ENCODE data around the gene CEP63. TPM values are rescaled to one million over a fixed set of nuclear protein-coding genes. Genes with fewer than 3 reads are reported as not detected.

CEP63 gene
- 32.5 TPM for total RNA-seq
- long read RNA-seq, transcript CEP63-204 (13 exons, 2,028 nt), result minor isoform, 5 of 64 reads
- long read RNA-seq, transcript CEP63-201 (12 exons, 2,056 nt), result major isoform, 23 of 64 reads
- long read RNA-seq, partial matches to known transcripts, result 11 of 64 reads
- long read RNA-seq, other reads (novel, unspliced or antisense), result 23 of 64 reads

DNA sequence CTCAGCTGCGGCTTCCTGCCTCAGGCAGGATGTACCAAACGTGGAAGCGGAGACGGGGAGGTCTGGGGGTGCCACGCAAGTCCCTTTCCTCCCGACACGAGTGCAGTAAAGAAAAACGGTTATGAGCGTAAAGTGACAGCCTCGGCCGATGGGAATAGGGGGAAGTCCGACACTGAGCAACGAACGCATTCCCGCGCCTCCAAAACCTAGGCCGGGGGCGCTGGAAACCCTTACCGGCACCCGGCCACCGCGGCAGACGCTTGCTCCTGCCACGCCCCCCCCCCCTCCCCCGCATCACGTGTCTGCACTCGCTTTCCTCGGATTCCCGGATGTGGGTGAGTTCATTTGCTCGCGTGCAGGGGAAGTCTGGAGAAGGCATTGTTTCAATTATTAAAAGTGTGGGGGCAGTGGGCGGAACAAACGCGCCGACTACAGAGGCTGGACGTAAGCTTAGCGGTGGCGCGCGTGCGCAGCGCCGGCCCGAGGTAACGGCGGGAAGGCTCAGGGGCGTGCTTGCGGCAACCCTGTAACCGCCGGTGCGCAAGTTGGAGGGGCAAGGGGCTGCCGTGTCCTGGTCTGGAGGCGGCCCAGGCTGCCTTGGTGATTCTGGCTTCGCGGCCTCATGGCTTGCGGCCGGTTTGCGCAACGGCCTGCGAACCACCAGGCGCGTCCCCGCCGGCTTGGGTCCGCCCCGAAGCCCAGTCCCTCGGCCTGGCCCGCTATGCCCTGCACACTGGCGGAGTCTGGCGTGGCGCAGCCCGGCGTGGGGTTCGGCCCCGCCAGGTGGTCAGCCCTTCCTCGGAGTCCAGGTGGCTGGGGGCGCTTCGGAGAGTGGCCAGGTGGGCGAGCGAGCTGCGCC lies at the start of gene CEP63, which contains the start of gene ANAPC13:
Gene CEP63 (plus strand): TSS at position 340 of the 859 bp plus-strand sequence. CDS start 9,264 bp downstream, outside the sequence.
Gene ANAPC13 (minus strand): TSS at position 268 of the 859 bp plus-strand sequence. CDS start 3,081 bp downstream, outside the sequence.
- DNase-seq, result peak; percentile 95
- intact Hi-C loops (cut with DNase I), result no loop called here
- peak; percentile 95 for ATAC-seq (ENCODE audit: poor library complexity)

DNA sequence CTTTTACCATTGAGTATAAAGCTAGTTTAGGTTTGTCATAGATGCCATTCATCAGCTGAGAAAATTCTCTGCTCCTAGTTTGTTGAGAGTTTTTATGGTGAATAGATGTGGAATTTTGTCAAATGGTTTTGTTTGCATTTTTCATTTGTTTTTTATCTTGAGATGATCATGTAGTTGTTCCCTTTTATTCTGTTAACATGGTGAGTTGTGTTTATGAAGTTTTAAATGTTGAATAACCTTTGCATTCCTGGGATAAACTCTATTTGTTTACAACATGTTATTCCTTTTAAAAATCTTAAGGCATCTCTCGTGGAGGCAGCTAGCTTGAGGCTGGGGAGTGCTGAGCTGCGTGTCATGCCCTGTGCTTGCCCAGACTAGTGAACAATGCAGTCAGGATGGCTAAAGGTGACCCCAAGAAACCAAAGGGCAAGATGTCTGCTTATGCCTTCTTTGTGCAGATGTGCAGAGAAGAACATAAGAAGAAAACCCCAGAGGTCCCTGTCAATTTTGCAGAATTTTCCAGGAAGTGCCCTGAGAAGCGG lies 48.6 kb upstream of the CEP63 start:
- intact Hi-C loops (cut with DNase I), result no loop called here
- ATAC-seq (ENCODE audit: poor library complexity) (no peak), DNase-seq (no peak)

- DNase-seq (no peak), ATAC-seq (ENCODE audit: poor library complexity) (no peak)
- intact Hi-C loops (cut with DNase I), result no loop called here
Observed at GRCh38 chr3:134441321-134441720, 44.5 kb upstream of the CEP63 start.

- DNase-seq (no peak), ATAC-seq (ENCODE audit: poor library complexity) (no peak)
- intact Hi-C loops (cut with DNase I), result no loop called here
Observed at GRCh38 chr3:134441821-134442220, 44.0 kb upstream of the CEP63 start.

DNA sequence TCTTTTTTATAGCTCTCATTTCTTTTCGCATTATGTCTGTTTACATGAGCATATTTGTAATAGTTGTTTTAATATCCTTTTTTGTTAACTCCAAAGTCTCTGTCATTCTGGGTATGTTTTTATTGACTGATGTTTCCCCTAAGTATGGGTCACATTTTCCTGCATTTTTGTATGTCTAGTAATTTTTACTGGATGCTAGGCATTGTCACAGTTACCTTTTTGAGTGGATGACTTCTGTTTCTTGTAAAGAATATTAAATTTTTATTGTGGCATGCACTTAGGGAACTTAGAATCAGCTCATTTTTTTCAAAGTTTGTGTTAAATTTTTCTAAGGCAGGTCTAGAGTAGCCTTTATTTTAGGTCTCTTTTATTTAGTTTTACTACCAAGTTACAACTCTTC lies 40.8 kb upstream of the CEP63 start:
- intact Hi-C loops (cut with DNase I), result no loop called here
- ATAC-seq (ENCODE audit: poor library complexity) (no peak), DNase-seq (no peak)

- ATAC-seq (ENCODE audit: poor library complexity), result peak; percentile 84
- intact Hi-C loops (cut with DNase I), result no loop called here
Observed at GRCh38 chr3:134445636-134446035, 40.2 kb upstream of the CEP63 start.

DNA sequence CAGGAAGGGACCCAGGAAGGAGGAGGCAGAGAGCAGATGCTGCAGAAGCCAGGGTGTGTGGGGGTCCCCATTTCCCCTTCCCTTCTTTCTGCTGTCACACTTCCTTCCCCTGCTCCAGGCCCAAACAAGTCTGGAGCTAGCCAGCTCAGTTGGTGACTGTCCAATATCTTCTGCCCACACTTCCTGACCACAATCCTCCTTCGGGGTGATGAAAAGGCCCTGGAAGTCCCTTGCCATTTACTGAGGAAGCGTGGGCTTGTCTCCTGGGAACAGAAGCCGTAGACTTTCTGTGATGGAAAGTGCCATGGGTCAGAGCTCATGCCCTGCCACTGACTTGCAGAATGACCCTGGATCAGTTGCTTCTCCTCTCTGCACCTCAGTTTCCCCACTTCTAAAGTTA lies 39.1 kb upstream of the CEP63 start:
- intact Hi-C loops (cut with DNase I), result no loop called here
- ATAC-seq (ENCODE audit: poor library complexity), result peak; percentile 28

More at GRCh38 chr3:134445636-134446035, 40.2 kb upstream of the CEP63 start:
- DNase-seq, result no peak

DNA sequence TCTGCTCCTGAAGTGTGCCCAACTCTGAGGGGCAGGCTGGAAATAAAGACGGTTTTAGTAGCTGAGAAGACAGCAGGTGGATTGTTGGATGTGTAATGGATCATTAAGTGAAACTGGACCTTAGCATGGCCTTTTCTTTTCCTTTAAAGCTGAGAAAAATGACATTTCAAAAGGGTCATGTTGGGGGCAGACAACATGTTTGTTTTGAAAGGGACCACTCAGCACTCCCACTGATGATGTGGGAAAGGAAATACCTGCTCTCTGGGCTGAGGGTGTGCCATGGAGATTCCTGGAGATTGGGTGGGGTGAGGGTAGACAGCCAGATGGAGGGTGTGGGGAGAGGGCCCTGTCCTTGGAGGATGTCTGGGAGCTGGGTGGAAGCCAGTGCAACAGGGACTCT lies 38.5 kb upstream of the CEP63 start:
- intact Hi-C loops (cut with DNase I), result no loop called here
- ATAC-seq (ENCODE audit: poor library complexity) (no peak), DNase-seq (no peak)

More for the DNA sequence above, 39.1 kb upstream of the CEP63 start:
- no peak for DNase-seq

- DNase-seq, result no peak
- ATAC-seq (ENCODE audit: poor library complexity), result no peak
- intact Hi-C loops (cut with DNase I), result no loop called here
Observed at GRCh38 chr3:134448664-134449063, 37.2 kb upstream of the CEP63 start.

DNA sequence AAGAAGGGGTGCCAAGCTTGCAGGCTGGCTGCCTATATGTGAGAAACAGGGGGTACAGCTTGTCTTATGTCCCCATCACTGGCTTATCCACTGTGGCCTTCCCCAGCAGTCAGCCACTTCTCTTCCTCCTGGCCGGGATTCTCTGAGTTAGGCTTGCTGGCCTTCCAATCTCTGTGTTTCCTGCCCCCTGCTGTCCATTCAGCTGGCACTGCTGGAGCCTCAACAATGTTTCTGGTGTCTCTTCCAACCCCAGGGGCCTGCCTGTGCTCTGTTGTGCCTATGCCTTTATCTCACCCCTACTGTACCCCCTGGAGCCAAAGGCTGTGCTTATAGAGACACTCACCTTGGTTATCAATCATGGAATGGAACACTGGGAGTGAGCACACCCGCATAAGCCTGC lies 36.6 kb upstream of the CEP63 start:
- no peak for DNase-seq
- intact Hi-C loops (cut with DNase I), result no loop called here

GRCh38 chr3:134449951-134450350 lies 35.9 kb upstream of the CEP63 start:
- ATAC-seq (ENCODE audit: poor library complexity), result no peak
- no peak for DNase-seq
- intact Hi-C loops (cut with DNase I), result no loop called here

More for the DNA sequence above, 36.6 kb upstream of the CEP63 start:
- peak; percentile 59 for ATAC-seq (ENCODE audit: poor library complexity)

DNA sequence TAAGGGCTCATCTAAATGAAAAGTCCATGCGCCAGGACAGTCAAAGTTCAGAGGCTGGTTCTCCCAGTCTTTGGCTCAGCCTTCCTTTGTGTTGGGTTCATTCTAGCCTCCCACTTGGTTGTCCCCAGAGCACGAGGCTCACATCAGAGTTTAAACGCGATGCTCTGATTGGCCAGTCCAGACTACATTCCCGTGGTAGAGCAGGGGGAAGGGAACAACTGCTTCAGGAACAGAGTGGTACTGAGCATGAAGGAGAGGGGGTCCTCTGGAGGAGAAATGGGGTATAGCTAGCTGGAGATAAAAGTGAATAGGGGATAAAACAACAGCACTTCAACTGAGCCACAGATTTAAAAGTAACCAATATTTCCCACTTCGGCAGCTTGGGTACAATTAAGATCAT lies 32.2 kb upstream of the CEP63 start:
- no peak for ATAC-seq (ENCODE audit: poor library complexity)
- intact Hi-C loops (cut with DNase I), result no loop called here
- no peak for DNase-seq

GRCh38 chr3:134457376-134458074 lies 28.3 kb upstream of the CEP63 start:
- intact Hi-C loops (cut with DNase I), result no loop called here
- DNase-seq, result no peak
- no peak for ATAC-seq (ENCODE audit: poor library complexity)

DNA sequence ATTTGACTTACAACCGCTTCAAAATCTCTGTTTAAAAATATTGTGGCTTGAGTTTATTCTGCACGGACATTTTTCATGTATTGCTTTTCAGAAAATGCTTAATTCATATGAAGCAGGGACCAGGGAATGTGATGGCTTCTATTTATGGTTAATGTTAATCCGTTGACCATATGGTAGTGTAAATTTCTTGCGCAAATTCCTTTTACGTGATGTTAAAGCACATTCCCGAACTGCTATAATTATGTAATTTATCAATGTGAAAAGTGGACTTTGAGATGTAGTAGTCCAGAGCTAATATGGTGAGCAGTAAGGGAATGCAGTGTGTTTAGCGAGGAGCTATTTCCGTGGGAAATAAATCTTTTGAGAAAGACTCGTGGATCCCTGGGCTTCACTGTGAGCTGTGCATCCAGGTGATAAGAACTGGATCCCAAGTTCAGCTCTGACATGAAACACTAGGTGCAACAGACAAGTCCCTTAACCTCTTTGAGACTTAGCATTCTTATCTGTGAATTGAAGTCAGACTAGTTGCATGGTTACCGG lies 27.4 kb upstream of the CEP63 start:
- ATAC-seq (ENCODE audit: poor library complexity) (no peak), DNase-seq (no peak)
- intact Hi-C loops (cut with DNase I), result no loop called here

DNA sequence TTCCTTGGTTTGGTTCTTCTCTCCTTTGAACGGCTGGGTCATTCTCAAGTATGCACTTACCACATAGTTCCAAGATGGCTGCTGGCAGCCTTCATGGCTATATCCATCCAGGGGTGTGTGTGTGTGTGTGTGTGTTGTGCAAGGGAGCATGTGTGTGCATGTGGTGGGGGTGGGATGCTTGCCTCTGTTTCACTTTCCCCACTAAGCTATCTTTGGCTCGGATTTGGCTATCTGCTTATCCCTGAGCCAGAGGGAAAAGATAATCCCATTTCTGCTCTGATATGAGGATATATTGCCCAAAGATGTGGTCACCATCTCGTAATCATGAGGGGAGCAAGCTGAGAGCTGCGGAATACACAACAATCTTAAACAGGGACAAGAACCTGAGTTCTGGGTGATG lies 26.3 kb upstream of the CEP63 start:
- no peak for ATAC-seq (ENCODE audit: poor library complexity)
- intact Hi-C loops (cut with DNase I), result no loop called here
- DNase-seq, result no peak

DNA sequence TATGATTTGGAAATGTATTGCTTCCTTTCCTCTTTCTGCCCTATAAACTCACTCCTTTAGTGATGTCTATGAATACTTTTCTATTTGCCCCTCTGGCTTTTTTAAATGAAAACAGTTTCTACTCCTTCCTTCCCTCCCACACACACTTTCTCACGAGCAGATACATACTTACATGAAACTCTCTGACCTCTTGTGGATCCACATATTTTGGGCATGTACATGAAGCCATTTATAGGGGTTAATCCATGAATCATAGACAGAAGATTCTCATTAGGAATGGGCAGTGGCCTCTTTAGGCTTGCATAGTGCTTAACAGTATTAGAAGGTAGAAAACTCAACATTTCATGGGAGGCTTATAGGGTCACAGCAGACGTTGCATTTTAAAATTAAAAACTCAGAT lies 24.9 kb upstream of the CEP63 start:
- intact Hi-C loops (cut with DNase I), result no loop called here
- DNase-seq, result no peak

DNA sequence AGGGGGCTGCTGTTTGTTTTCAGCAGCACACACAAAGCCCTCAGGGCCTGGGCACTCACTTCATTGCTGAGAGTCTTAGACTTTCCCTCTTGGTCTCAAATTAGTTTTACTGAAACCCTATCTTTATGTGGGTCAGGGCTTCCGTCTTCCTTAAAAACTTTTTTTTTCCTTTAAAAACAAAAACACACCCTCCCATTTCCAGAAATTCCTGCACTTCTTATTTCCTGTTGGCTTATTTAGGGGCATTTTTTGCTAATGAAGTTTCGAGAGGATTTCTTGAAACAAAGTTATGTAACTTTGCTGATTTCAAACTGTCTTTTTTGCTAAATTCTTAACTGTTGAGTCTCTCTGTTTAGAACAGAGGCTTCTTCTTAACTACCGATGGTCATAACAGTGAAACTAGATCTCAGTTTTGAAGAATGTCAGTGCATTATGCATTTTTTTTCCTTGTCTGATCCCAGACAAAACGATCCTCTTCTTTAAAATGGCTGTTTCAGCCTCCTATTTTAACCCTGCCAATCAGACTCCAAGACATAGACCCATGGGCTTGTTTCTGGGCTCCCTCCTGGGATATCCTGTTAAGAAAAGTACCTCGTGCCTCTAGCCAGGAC lies 23.4 kb upstream of the CEP63 start:
- no peak for DNase-seq
- peak; percentile 22 for ATAC-seq (ENCODE audit: poor library complexity)
- intact Hi-C loops (cut with DNase I), result no loop called here

More for the DNA sequence above, 24.9 kb upstream of the CEP63 start:
- ATAC-seq (ENCODE audit: poor library complexity), result no peak

DNA sequence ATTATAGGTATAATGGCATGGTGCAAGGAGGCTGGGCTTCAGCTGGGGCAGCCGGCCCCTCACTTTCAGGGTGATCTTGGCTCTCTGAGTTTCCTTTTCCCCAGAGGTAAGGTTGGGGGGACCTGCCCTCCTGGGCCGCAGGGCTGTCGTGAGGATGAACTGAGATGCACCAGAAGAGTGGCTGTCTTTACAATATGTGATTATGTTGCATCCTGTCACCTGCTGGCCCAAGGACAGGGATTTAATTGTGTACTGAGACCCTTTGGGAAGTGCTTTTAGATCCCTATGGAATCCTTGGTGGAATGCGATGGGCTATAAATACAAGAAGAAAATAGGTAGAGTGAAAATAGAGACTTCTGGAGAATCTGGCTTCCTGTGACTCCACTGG lies 22.2 kb upstream of the CEP63 start:
- intact Hi-C loops (cut with DNase I), result no loop called here
- DNase-seq (no peak), ATAC-seq (ENCODE audit: poor library complexity) (no peak)

Measured in Right ventricle myocardium superior (tissue), 1 donor.